GM21367 (cell line): ENCODE results near the gene HOXC11.

Source experiments
- ATAC-seq: cut with Tn5 transposase; IDR thresholded peaks from one replicate; pipeline ENCODE4 v1.9.1; 2021; ENCODE audit not compliant: unreplicated experiment

Gene HOXC11

GRCh38 chr12:54007538-54008259 lies 34.8 kb downstream of the HOXC11 start:
- ATAC-seq, result no peak

GRCh38 chr12:54008260-54008552 lies 35.3 kb downstream of the HOXC11 start:
- no peak for ATAC-seq

GRCh38 chr12:54009171-54010052 lies 36.5 kb downstream of the HOXC11 start:
- no peak for ATAC-seq

GRCh38 chr12:54010053-54010971 lies 37.4 kb downstream of the HOXC11 start:
- no peak for ATAC-seq

GRCh38 chr12:54010972-54011664 lies 38.2 kb downstream of the HOXC11 start:
- ATAC-seq, result no peak

GRCh38 chr12:54011665-54012532 lies 39.0 kb downstream of the HOXC11 start:
- ATAC-seq, result no peak

- no peak for ATAC-seq
Observed at GRCh38 chr12:54012631-54013409, 39.9 kb downstream of the HOXC11 start.

GRCh38 chr12:54014377-54015017 lies 41.6 kb downstream of the HOXC11 start:
- ATAC-seq, result no peak

GRCh38 chr12:54015018-54015931 lies 42.3 kb downstream of the HOXC11 start:
- no peak for ATAC-seq

GRCh38 chr12:54016051-54016450 lies 43.1 kb downstream of the HOXC11 start:
- no peak for ATAC-seq

- no peak for ATAC-seq
Observed at GRCh38 chr12:54016478-54016964, 43.6 kb downstream of the HOXC11 start.

- ATAC-seq, result peak; percentile 18
Observed at GRCh38 chr12:54017027-54017788, 44.3 kb downstream of the HOXC11 start.

GRCh38 chr12:54017878-54018467 lies 45.0 kb downstream of the HOXC11 start:
- ATAC-seq, result peak; percentile 64

GRCh38 chr12:54018468-54018984 lies 45.6 kb downstream of the HOXC11 start:
- ATAC-seq, result no peak

GRCh38 chr12:54019091-54019811 lies 46.3 kb downstream of the HOXC11 start:
- ATAC-seq, result no peak
